ENCODE data around the gene OR6B3. TPM values are rescaled to one million over a fixed set of nuclear protein-coding genes. Genes with fewer than 3 reads are reported as not detected.

Gene OR6B3
- total RNA-seq, 1 donor from 2014 or later: not detected

Other genes starting within 250 kb of the OR6B3 start
- 75.1 and 97.0 TPM in 2 replicates for gene NDUFA10, start 28.2 kb downstream of the OR6B3 start, total RNA-seq
- not detected in 2 replicates for gene OR6B2, start 23.1 kb downstream of the OR6B3 start, total RNA-seq
- gene COPS9, start 82.8 kb upstream of the OR6B3 start, total RNA-seq: 117 and 160 TPM in 2 replicates
- not detected in 2 replicates for gene OTOS, start 87.1 kb upstream of the OR6B3 start, total RNA-seq

Measured in dermis microvascular lymphatic vessel endothelial cell (primary cell).